Eye (tissue), 1 donor: ENCODE results near the gene SLC26A3.
"Not testable (repeated sequence)": the region's sequence is repeated elsewhere in the genome, so short reads cannot be mapped to it uniquely, and the experiment has no call there.

Experiments
- DNase-seq: peaks from one replicate; pipeline ENCODE4 v3.0.0-alpha.2; 2015

The SLC26A3 gene

GRCh38 chr7:107803009-107803610, at the start of gene SLC26A3:
Gene SLC26A3 (minus strand): TSS chr7:107803223. CDS start chr7:107794509, 8,714 bp downstream.
- no peak for DNase-seq

GRCh38 chr7:107850643-107851042, 47.6 kb upstream of the SLC26A3 start:
- DNase-seq, result no peak

DNA sequence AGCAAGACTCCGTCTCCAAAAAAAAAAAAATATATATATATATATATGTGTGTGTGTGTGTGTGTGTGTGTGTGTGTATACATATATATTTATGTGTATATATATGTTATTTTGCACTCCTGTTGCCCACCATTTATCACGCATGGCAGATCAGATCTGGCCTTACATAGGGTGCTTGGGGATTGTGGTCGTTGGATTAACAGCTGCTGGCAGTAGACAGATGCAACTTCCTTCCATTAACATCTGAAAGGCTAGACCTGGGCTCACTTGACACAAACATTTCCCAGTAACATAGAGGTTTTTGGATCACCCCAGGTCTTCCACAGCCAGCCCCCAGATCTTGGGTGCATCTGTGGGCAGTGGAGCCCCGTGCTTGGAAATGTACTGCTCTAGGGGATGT, 47.2 kb upstream of the SLC26A3 start:
- no peak for DNase-seq

GRCh38 chr7:107848211-107848610, 45.2 kb upstream of the SLC26A3 start:
- not testable (repeated sequence) for DNase-seq

- not testable (repeated sequence) for DNase-seq
Observed at GRCh38 chr7:107847836-107848175, 44.8 kb upstream of the SLC26A3 start.

GRCh38 chr7:107847168-107847835, 44.3 kb upstream of the SLC26A3 start:
- DNase-seq, result no peak

- no peak for DNase-seq
Observed at GRCh38 chr7:107846324-107846723, 43.3 kb upstream of the SLC26A3 start.

- no peak for DNase-seq
Observed at GRCh38 chr7:107843184-107843583, 40.2 kb upstream of the SLC26A3 start.

DNA sequence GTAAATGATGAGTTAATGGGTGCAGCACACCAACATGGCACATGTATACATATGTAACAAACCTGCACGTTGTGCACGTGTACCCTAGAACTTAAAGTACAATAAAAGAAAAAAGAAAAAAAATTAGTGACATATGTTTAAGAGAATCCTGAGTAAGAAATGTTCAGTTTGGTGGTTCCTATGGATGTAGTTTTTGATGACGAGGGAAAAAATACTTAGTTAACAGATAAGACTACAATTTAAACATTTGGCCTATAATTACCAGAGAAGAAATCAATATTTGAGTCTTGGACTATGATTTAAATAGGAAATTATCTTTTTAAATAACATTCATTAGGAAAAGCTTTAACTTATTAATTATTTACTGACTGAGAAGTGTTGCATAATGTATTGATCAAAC, 39.2 kb upstream of the SLC26A3 start:
- DNase-seq, result no peak

- no peak for DNase-seq
Observed at GRCh38 chr7:107838816-107839565, 36.0 kb upstream of the SLC26A3 start.

- DNase-seq, result no peak
Observed at GRCh38 chr7:107838024-107838601, 35.1 kb upstream of the SLC26A3 start.

GRCh38 chr7:107837145-107837512, 34.1 kb upstream of the SLC26A3 start:
- DNase-seq, result no peak

DNA sequence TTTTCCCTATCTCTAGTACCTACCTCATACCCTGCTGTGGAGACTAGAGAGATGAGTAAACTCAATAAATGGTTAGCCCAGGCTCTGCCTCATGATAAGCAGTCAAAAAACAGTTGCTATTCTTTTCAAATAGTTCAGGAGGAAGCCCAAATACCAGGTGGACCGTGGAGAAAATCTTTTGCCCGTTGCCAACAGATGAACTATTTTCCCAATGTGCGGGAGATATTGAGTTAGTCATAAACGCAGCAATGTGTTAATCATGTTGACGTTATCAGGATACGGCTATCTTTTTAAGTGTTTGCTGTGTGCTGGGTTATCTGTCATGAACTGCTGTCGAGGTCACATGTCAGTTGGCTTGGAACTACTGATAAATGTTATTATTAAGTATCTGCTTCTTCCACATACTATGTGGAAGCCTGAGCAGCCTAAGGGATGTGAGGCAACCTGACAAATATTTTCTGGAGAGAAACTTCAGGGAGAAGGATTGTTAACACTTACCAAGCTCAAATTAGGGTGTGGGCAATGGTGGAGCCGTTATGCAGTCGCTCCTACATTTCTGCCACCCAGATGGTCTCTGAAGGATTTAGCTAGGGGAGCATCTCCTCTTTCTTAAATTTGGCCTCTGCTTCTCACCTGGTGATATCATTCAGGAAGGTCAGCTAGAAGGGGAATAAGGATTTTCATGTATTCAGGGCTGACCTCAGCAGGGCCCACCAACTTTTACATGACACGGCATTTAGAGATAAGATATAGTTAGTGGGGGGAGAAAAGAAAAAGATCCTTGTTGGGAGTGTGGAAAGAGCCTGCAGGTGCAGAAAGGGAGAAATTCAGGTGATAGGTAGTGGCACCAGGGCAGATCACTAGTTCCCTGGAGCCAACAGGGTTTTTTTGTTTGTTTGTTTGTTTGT, 33.5 kb upstream of the SLC26A3 start:
- no peak for DNase-seq

GRCh38 chr7:107834401-107834800, 31.4 kb upstream of the SLC26A3 start:
- no peak for DNase-seq

DNA sequence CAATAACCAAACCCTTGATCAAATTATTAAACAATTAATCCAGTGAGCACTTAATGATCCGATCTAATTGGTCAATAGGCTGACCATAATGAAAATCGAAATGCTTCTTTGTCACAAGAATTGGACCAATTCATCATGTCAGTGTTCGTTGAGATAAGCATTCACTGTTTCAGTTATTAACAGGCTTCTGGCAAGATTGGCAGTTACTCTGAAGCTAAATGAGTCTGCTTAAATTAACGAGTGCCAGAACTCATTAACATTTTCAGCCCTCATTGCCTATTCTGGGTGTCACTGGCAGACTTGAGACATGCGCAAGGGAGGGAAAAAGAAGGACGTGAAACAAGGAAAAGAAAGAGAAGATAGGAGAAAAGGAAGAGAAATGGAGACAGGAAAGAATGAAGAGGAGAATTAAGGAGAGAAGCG, 30.7 kb upstream of the SLC26A3 start:
- peak; percentile 72 for DNase-seq

GRCh38 chr7:107830420-107830819, 27.4 kb upstream of the SLC26A3 start:
- no peak for DNase-seq

- DNase-seq, result no peak
Observed at GRCh38 chr7:107828540-107828939, 25.5 kb upstream of the SLC26A3 start.

GRCh38 chr7:107827501-107827900, 24.5 kb upstream of the SLC26A3 start:
- no peak for DNase-seq

- no peak for DNase-seq
Observed at GRCh38 chr7:107826451-107826850, 23.4 kb upstream of the SLC26A3 start.

GRCh38 chr7:107824858-107825257, 21.8 kb upstream of the SLC26A3 start:
- DNase-seq, result no peak

- DNase-seq, result no peak
Observed at GRCh38 chr7:107818622-107819021, 15.6 kb upstream of the SLC26A3 start.

DNA sequence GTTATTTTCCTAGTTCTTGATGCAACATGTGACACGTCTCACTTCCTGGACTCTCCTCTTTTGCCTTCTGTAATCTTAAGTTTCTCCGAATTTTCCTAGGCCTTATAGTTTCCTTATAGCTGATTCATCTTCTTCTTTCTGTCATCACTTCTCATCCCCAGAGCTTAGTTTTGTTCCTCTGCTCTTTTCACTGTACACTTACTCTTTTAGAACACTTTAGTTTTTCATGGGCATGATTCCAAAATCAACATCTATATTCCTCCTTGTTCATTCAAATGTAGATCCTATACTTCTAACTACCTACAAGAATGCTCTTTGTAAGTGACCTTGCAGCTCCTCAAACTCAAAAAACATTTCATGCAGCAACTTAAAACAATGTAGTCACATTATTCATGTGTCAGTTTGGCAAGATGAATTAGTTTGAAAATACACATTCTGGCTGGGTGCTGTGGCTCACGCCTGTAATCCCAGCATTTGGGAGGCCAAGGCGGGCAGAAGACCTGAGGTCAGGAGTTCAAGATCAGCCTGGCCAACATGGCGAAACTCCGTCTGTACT, 13.1 kb upstream of the SLC26A3 start:
- no peak for DNase-seq
